H9 (cell line): ENCODE results near the gene C2orf92. TPM values are rescaled to one million over a fixed set of nuclear protein-coding genes. Genes with fewer than 3 reads are reported as not detected.

Source experiments
- DNase-seq: peaks from one replicate; pipeline ENCODE4 v3.0.0-alpha.2; 2017
- H2AFZ ChIP-seq: one replicate; pipeline ENCODE4 v1.6.1; 2013; ENCODE audit warnings: mild to moderate bottlenecking, low read length, control low read depth, moderate library complexity
- H2AK5ac ChIP-seq: 2 replicates; pipeline ENCODE4 v1.6.1; 2013; ENCODE audit warnings: low read length, control low read depth, mixed read lengths; ENCODE audit not compliant: insufficient read length
- H2BK120ac ChIP-seq: one replicate; pipeline ENCODE4 v1.6.1; 2013; ENCODE audit warnings: low read depth, mild to moderate bottlenecking, low read length, control low read depth, inconsistent platforms; ENCODE audit not compliant: poor library complexity, severe bottlenecking
- H2BK12ac ChIP-seq: 2 replicates; pipeline ENCODE4 v1.6.1; 2013; ENCODE audit warnings: low read length, control low read depth, mixed read lengths, low read depth; ENCODE audit not compliant: insufficient read length
- H2BK15ac ChIP-seq: 2 replicates; pipeline ENCODE4 v1.6.1; 2013; ENCODE audit warnings: low read depth, low read length, control low read depth
- H2BK20ac ChIP-seq: one replicate; pipeline ENCODE4 v1.6.1; 2013; ENCODE audit warnings: low read depth, mild to moderate bottlenecking, low read length, control low read depth, inconsistent platforms; ENCODE audit not compliant: poor library complexity, severe bottlenecking
- H2BK5ac ChIP-seq: 2 replicates; pipeline ENCODE4 v1.6.1; 2013; ENCODE audit warnings: low read length, control low read depth, mixed read lengths; ENCODE audit not compliant: insufficient read length
- H3K14ac ChIP-seq: 2 replicates; pipeline ENCODE4 v1.6.1; 2013; ENCODE audit warnings: low read length, control low read depth; ENCODE audit not compliant: insufficient read depth
- H3K18ac ChIP-seq: 2 replicates; pipeline ENCODE4 v1.6.1; 2013; ENCODE audit warnings: low read depth, mild to moderate bottlenecking, mixed read lengths, low read length, control low read depth; ENCODE audit not compliant: insufficient read length
- H3K23ac ChIP-seq: 2 replicates; pipeline ENCODE4 v1.6.1; 2013; ENCODE audit warnings: low read length, control low read depth, mixed read lengths, low read depth; ENCODE audit not compliant: insufficient read length
- H3K23me2 ChIP-seq: 2 replicates; pipeline ENCODE4 v1.6.1; 2013; ENCODE audit warnings: low read depth, mild to moderate bottlenecking, mixed read lengths, low read length, control low read depth; ENCODE audit not compliant: insufficient read length, poor library complexity, severe bottlenecking
- H3K27ac ChIP-seq: 2 replicates; pipeline ENCODE4 v1.5.1; 2013; ENCODE audit warnings: low read length, control low read depth, mixed read lengths, low read depth; ENCODE audit not compliant: insufficient read length
- H3K27me3 ChIP-seq: 2 replicates; pipeline ENCODE4 v1.6.1; 2013; ENCODE audit warnings: low read length, control low read depth, inconsistent platforms; ENCODE audit not compliant: insufficient read depth
- H3K4ac ChIP-seq: 2 replicates; pipeline ENCODE4 v1.6.1; 2013; ENCODE audit warnings: low read depth, mild to moderate bottlenecking, control low read depth, inconsistent platforms, low read length, moderate library complexity
- H3K4me1 ChIP-seq: 2 replicates; pipeline ENCODE4 v1.6.1; 2013; ENCODE audit warnings: low read length, control low read depth, inconsistent platforms; ENCODE audit not compliant: insufficient read depth
- H3K4me2 ChIP-seq: 2 replicates; pipeline ENCODE4 v1.6.1; 2013; ENCODE audit warnings: low read length, control low read depth, mixed read lengths; ENCODE audit not compliant: insufficient read length, insufficient read depth
- H3K56ac ChIP-seq: 2 replicates; pipeline ENCODE4 v1.6.1; 2013; ENCODE audit warnings: low read depth, mild to moderate bottlenecking, mixed read lengths, low read length, control low read depth; ENCODE audit not compliant: insufficient read length
- H3K79me1 ChIP-seq: 2 replicates; pipeline ENCODE4 v1.6.1; 2013; ENCODE audit warnings: low read depth, mild to moderate bottlenecking, moderate library complexity, low read length, control low read depth, inconsistent platforms; ENCODE audit not compliant: insufficient read depth, poor library complexity, severe bottlenecking
- H3K79me2 ChIP-seq: 2 replicates; pipeline ENCODE4 v1.6.1; 2013; ENCODE audit warnings: low read length, control low read depth, inconsistent platforms; ENCODE audit not compliant: insufficient read depth
- H3K9ac ChIP-seq: 2 replicates; pipeline ENCODE4 v1.6.1; 2013; ENCODE audit warnings: low read length, control low read depth, mixed read lengths; ENCODE audit not compliant: insufficient read length; ENCODE audit errors: extremely low read depth
- H3K9me3 ChIP-seq: one replicate; pipeline ENCODE4 v1.6.1; 2013; ENCODE audit warnings: low read depth, low read length, inconsistent platforms; ENCODE audit not compliant: control insufficient read depth
- H3T11ph ChIP-seq: one replicate; pipeline ENCODE4 v1.6.1; 2013; ENCODE audit warnings: mild to moderate bottlenecking, low read length, control low read depth, inconsistent platforms
- H4K20me1 ChIP-seq: one replicate; pipeline ENCODE4 v1.6.1; 2013; ENCODE audit not compliant: control insufficient read depth, insufficient read length, insufficient read depth
- H4K5ac ChIP-seq: 2 replicates; pipeline ENCODE4 v1.6.1; 2013; ENCODE audit warnings: low read depth, mild to moderate bottlenecking, mixed read lengths, low read length, control low read depth; ENCODE audit not compliant: insufficient read length
- H4K8ac ChIP-seq: replicated peaks from 2 replicates; pipeline ENCODE4 v1.6.1; 2013; ENCODE audit warnings: low read length, control low read depth, mixed read lengths, low read depth; ENCODE audit not compliant: insufficient read length
- H4K91ac ChIP-seq: 2 replicates; pipeline ENCODE4 v1.6.1; 2013; ENCODE audit warnings: low read depth, mild to moderate bottlenecking, moderate library complexity, mixed read lengths, low read length, control low read depth; ENCODE audit not compliant: insufficient read length
- H3K27ac Mint-ChIP-seq, 3 experiments: 2 replicates in 2 of 3; 3 replicates in 1 of 3; pipeline ENCODE4 v1.8.0; 2020 to 2021; ENCODE audit warnings: mixed read lengths in 3 of 3, mild to moderate bottlenecking in 1 of 3, moderate library complexity in 1 of 3
- H3K27me3 Mint-ChIP-seq: 2 replicates; pipeline ENCODE4 v1.8.0; 2021; ENCODE audit warnings: low read depth, mild to moderate bottlenecking, moderate library complexity, mixed read lengths
- H3K36me3 Mint-ChIP-seq, 3 experiments: 2 replicates in 2 of 3; 3 replicates in 1 of 3; pipeline ENCODE4 v1.8.0; 2020 to 2021; ENCODE audit warnings: low read depth in 3 of 3, mixed read lengths in 3 of 3; ENCODE audit not compliant: insufficient read depth in 1 of 3
- H3K4me1 Mint-ChIP-seq, 2 experiments: 2 replicates each; pipeline ENCODE4 v1.8.0; 2020; ENCODE audit warnings: mixed read lengths in 2 of 2
- H3K4me3 Mint-ChIP-seq, 2 experiments: 2 replicates in 1 of 2; 3 replicates in 1 of 2; pipeline ENCODE4 v1.8.0; 2020 to 2021; ENCODE audit warnings: mild to moderate bottlenecking in 2 of 2, mixed read lengths in 2 of 2, moderate library complexity in 1 of 2
- H3K9me3 Mint-ChIP-seq, 2 experiments: 2 replicates in 1 of 2; 3 replicates in 1 of 2; pipeline ENCODE4 v1.8.0; 2020; ENCODE audit warnings: mild to moderate bottlenecking in 2 of 2, mixed read lengths in 2 of 2, moderate library complexity in 1 of 2
- WGBS: extraction: QIAGEN DNeasy Blood & Tissue Kit; methylation state at CpG from one replicate; pipeline ENCODE4 v1.1.7; 2013; ENCODE audit warnings: missing lambda C conversion rate, low lambda C conversion rate, mixed read lengths; ENCODE audit not compliant: insufficient read length; ENCODE audit errors: extremely low coverage; 5-methylcytosine and 5-hydroxymethylcytosine counted together
- total RNA-seq: library from RNA; stranded (reverse); gene quantifications from 2 replicates; pipeline ENCODE4 v1.2.1, GENCODE V29; 2021
- TF ChIP-seq, protein P1 (sequence below): fragments of 200-600 bp; sonication (generic); conservative IDR thresholded peaks from 3 replicates; pipeline ENCODE4 v1.8.0; 2021; ENCODE audit warnings: antibody characterized with exemption, mild to moderate bottlenecking

Gene C2orf92
- total RNA-seq, 1 experiment from 2014 or later, result 7.3 TPM

DNA sequence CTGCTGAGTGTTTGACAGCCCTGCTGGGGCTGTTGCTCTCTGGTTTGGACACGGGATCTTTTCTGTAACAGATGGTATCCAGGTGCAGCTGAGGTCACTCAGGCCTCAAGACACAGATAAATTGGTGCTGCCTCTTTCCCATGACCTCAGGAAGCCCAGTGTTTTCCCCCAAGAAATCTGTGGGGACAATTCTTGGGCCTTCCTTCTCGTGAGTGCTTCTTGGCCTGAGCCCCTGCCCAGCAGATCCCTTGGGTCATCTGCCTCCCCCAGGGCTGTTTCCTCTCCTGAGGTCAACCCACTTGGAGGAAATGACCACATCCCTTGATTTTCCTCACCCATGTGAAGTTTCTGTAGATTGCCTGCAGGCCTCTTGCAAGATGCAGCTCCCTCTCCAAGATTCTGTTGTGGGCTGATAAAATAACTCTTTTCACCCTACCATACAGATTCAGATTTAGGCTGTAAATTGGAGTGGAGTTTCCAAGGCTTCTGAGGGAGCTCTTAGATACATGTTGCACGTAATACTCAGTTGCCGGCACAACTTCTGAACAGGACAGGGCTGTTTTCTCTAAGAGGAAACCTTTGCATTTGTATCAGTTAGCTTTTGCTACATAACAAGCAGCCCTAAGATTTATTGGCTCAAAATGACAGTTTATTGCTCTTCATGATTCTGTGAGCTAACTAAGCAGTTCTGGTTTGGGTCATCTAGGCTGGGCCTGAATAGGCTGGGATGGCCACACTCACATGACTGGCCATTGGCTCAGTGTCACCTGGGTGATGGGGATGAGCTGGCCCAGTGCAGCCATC, 57.0 kb downstream of the C2orf92 start:
- Histone ChIP-seq H3K27me3 (no peaks in the 10 kb centered on the region), H2BK20ac (no peak overlapping the region), H3K9me3 (no peaks in the 10 kb centered on the region), H3K27ac (no peak overlapping the region), H2BK12ac (no peak overlapping the region), H3K56ac (no peak overlapping the region), H2BK15ac (no peak overlapping the region), H2AK5ac (no peak overlapping the region), H3K4me2 (no peak overlapping the region), H3K18ac (no peak overlapping the region), H2BK120ac (no peak overlapping the region), H4K91ac (no peak overlapping the region), H3T11ph (no peak overlapping the region), H3K9ac (no peak overlapping the region), H3K23ac (no peak overlapping the region), H4K5ac (no peak overlapping the region), H3K14ac (no peak overlapping the region), H2AFZ (no peak overlapping the region), H4K20me1 (no peaks in the 10 kb centered on the region), H2BK5ac (no peak overlapping the region), H3K4ac (no peak overlapping the region), H3K79me2 (no peaks in the 10 kb centered on the region), H3K23me2 (no peaks in the 10 kb centered on the region), H3K79me1 (no peaks in the 10 kb centered on the region), H3K4me1 (no peaks in the 10 kb centered on the region), H4K8ac (no peak overlapping the region)
- Mint-ChIP-seq H3K27ac (no peak overlapping the region), H3K27me3 (no peaks in the 10 kb centered on the region; the same call in none of the 2 replicates), H3K4me3 (no peak overlapping the region), H3K36me3 (no peaks in the 10 kb centered on the region; a peak in 2 of 7 replicates), H3K4me1 (no peaks in the 10 kb centered on the region), H3K9me3 (peaks cover 0 to 2% of the 10 kb centered on the region in 2 experiments; a peak in 2 of 5 replicates)
- no CpG with 5 or more reads among the region's 4 CpGs for WGBS
- TF ChIP-seq, protein P1, sequence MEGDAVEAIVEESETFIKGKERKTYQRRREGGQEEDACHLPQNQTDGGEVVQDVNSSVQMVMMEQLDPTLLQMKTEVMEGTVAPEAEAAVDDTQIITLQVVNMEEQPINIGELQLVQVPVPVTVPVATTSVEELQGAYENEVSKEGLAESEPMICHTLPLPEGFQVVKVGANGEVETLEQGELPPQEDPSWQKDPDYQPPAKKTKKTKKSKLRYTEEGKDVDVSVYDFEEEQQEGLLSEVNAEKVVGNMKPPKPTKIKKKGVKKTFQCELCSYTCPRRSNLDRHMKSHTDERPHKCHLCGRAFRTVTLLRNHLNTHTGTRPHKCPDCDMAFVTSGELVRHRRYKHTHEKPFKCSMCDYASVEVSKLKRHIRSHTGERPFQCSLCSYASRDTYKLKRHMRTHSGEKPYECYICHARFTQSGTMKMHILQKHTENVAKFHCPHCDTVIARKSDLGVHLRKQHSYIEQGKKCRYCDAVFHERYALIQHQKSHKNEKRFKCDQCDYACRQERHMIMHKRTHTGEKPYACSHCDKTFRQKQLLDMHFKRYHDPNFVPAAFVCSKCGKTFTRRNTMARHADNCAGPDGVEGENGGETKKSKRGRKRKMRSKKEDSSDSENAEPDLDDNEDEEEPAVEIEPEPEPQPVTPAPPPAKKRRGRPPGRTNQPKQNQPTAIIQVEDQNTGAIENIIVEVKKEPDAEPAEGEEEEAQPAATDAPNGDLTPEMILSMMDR, result no peak
- no peak for DNase-seq
